Activated naive CD8-positive, alpha-beta T cell treated with anti-CD3 and anti-CD28 coated beads, Interleukin-2, amount 10 ng/mL, durations not matched to agents 7 days and 5 days (primary cell): ENCODE results near the gene PLBD2. TPM values are rescaled to one million over a fixed set of nuclear protein-coding genes. Genes with fewer than 3 reads are reported as not detected.
A peak's percentile ranks its signal among the peaks of the same experiment; 100 is the strongest.
"Not testable (repeated sequence)": the region's sequence is repeated elsewhere in the genome, so short reads cannot be mapped to it uniquely, and the experiment has no call there.

Experiments
- ATAC-seq: fragments of 150-1000 bp; cut with Tn5 transposase; one replicate; pipeline ENCODE4 v1.10.0; 2021; ENCODE audit warnings: low read depth, moderate library complexity
- POLR2A ChIA-PET: fragments of 350-600 bp; sonication (Branson Sonifier 250); formaldehyde crosslinking; loops from one replicate; lab custom pipeline; 2021; ENCODE audit warnings: antibody characterized with exemption; lab: Charles Lee
- DNase-seq: peaks from one replicate; pipeline ENCODE4 v3.0.0; 2021
- H3K27ac Mint-ChIP-seq: one replicate; pipeline ENCODE4 v1.8.0; 2022; ENCODE audit warnings: mild to moderate bottlenecking, mixed read lengths
- H3K27me3 Mint-ChIP-seq: one replicate; pipeline ENCODE4 v1.8.0; 2022; ENCODE audit warnings: mild to moderate bottlenecking, moderate library complexity, mixed read lengths
- H3K36me3 Mint-ChIP-seq: one replicate; pipeline ENCODE4 v1.8.0; 2021; ENCODE audit warnings: mild to moderate bottlenecking, mixed read lengths
- H3K4me1 Mint-ChIP-seq: one replicate; pipeline ENCODE4 v1.8.0; 2021; ENCODE audit warnings: mixed read lengths
- H3K4me3 Mint-ChIP-seq: one replicate; pipeline ENCODE4 v1.8.0; 2022; ENCODE audit warnings: mild to moderate bottlenecking, moderate library complexity, mixed read lengths
- H3K9me3 Mint-ChIP-seq: one replicate; pipeline ENCODE4 v1.8.0; 2021; ENCODE audit warnings: mixed read lengths
- total RNA-seq, 2 experiments: library from RNA; stranded (reverse); gene quantifications; one replicate each; pipeline ENCODE4 v1.2.3, GENCODE V29; 2021

The PLBD2 gene
- total RNA-seq, 2 experiments from 2014 or later: 12.8 to 13.6 TPM

GRCh38 chr12:113346353-113346752, 12.0 kb upstream of the PLBD2 start:
- no peak overlapping the region for H3K4me3 Mint-ChIP-seq
- no peak overlapping the region for H3K27ac Mint-ChIP-seq
- ATAC-seq: no peak
- DNase-seq: no peak
- POLR2A ChIA-PET: no interaction called here
- H3K27me3 Mint-ChIP-seq: peaks cover 17% of the 10 kb centered on the region
- H3K4me1 Mint-ChIP-seq: peaks cover 2% of the 10 kb centered on the region
- no peaks in the 10 kb centered on the region for H3K36me3 Mint-ChIP-seq
- H3K9me3 Mint-ChIP-seq: no peaks in the 10 kb centered on the region

- no peak for ATAC-seq
- Mint-ChIP-seq H3K27ac (no peak overlapping the region), H3K36me3 (no peaks in the 10 kb centered on the region), H3K4me1 (no peaks in the 10 kb centered on the region), H3K9me3 (no peaks in the 10 kb centered on the region), H3K27me3 (peaks cover 19% of the 10 kb centered on the region), H3K4me3 (no peak overlapping the region)
- POLR2A ChIA-PET: no interaction called here
- no peak for DNase-seq
These were observed 11.3 kb upstream of the PLBD2 start for GRCh38 chr12:113347107-113347506.

- DNase-seq (no peak), ATAC-seq (no peak)
- POLR2A ChIA-PET: interaction anchor here (0.7 kb wide), 1 partner anchor 458 kb away, joined by 3 read pairs; no protein-coding TSS in a partner anchor
- no peak overlapping the region for H3K27ac Mint-ChIP-seq
- no peaks in the 10 kb centered on the region for H3K9me3 Mint-ChIP-seq
- no peaks in the 10 kb centered on the region for H3K36me3 Mint-ChIP-seq
- no peak overlapping the region for H3K4me3 Mint-ChIP-seq
- H3K4me1 Mint-ChIP-seq: peaks cover 1% of the 10 kb centered on the region
- peaks cover 21% of the 10 kb centered on the region for H3K27me3 Mint-ChIP-seq
These were observed 10.5 kb upstream of the PLBD2 start for GRCh38 chr12:113347892-113348291.

GRCh38 chr12:113348849-113349536, 9.4 kb upstream of the PLBD2 start:
- ATAC-seq (no peak), DNase-seq (no peak)
- POLR2A ChIA-PET: interaction anchor here (0.7 kb wide), 1 partner anchor 457 kb away, joined by 3 read pairs; no protein-coding TSS in a partner anchor
- peaks cover 28% of the 10 kb centered on the region for H3K27me3 Mint-ChIP-seq
- no peaks in the 10 kb centered on the region for H3K36me3 Mint-ChIP-seq
- no peaks in the 10 kb centered on the region for H3K9me3 Mint-ChIP-seq
- H3K4me1 Mint-ChIP-seq: peaks cover 1% of the 10 kb centered on the region
- no peak overlapping the region for H3K4me3 Mint-ChIP-seq
- H3K27ac Mint-ChIP-seq: no peak overlapping the region

- Mint-ChIP-seq H3K27me3 (peaks cover 28% of the 10 kb centered on the region), H3K4me3 (no peak overlapping the region)
These were observed 7.3 kb upstream of the PLBD2 start for GRCh38 chr12:113351089-113351488.

GRCh38 chr12:113354192-113354591, 4.2 kb upstream of the PLBD2 start:
- H3K9me3 Mint-ChIP-seq, H3K4me3 Mint-ChIP-seq, POLR2A ChIA-PET, H3K4me1 Mint-ChIP-seq, DNase-seq, ATAC-seq, H3K27ac Mint-ChIP-seq, H3K36me3 Mint-ChIP-seq: not testable (repeated sequence)
- peaks cover 20% of the 10 kb centered on the region for H3K27me3 Mint-ChIP-seq

More at GRCh38 chr12:113351089-113351488, 7.3 kb upstream of the PLBD2 start:
- POLR2A ChIA-PET: no interaction called here
- Mint-ChIP-seq H3K9me3 (no peaks in the 10 kb centered on the region), H3K36me3 (no peaks in the 10 kb centered on the region), H3K27ac (no peak overlapping the region), H3K4me1 (peaks cover 1% of the 10 kb centered on the region)
- ATAC-seq (no peak), DNase-seq (no peak)

GRCh38 chr12:113359133-113359938, 949 bp downstream of the PLBD2 start:
- peak overlapping the region; percentile 79 for H3K27ac Mint-ChIP-seq
- peaks cover 10% of the 10 kb centered on the region for H3K4me1 Mint-ChIP-seq
- no peaks in the 10 kb centered on the region for H3K27me3 Mint-ChIP-seq
- peak overlapping the region; percentile 80 for H3K4me3 Mint-ChIP-seq
- no peaks in the 10 kb centered on the region for H3K9me3 Mint-ChIP-seq
- DNase-seq: no peak
- POLR2A ChIA-PET: interaction anchor here (1.4 kb wide), 1 partner anchor 24 kb away, joined by 9 read pairs; the partner anchor contains the start of gene SLC8B1
- peaks cover 1% of the 10 kb centered on the region for H3K36me3 Mint-ChIP-seq
- ATAC-seq: no peak

GRCh38 chr12:113359939-113360748, 1.8 kb downstream of the PLBD2 start:
- H3K36me3 Mint-ChIP-seq: peaks cover 1% of the 10 kb centered on the region
- H3K9me3 Mint-ChIP-seq: no peaks in the 10 kb centered on the region
- H3K4me3 Mint-ChIP-seq: peak overlapping the region; percentile 80
- no peak overlapping the region for H3K27ac Mint-ChIP-seq
- DNase-seq: no peak
- ATAC-seq: no peak
- no peaks in the 10 kb centered on the region for H3K27me3 Mint-ChIP-seq
- peaks cover 10% of the 10 kb centered on the region for H3K4me1 Mint-ChIP-seq
- POLR2A ChIA-PET: no interaction called here

- DNase-seq (no peak), ATAC-seq (no peak)
- Mint-ChIP-seq H3K4me3 (no peak overlapping the region), H3K4me1 (peaks cover 10% of the 10 kb centered on the region), H3K27me3 (no peaks in the 10 kb centered on the region), H3K27ac (no peak overlapping the region), H3K36me3 (peaks cover 1% of the 10 kb centered on the region), H3K9me3 (no peaks in the 10 kb centered on the region)
- POLR2A ChIA-PET: no interaction called here
These were observed 3.4 kb downstream of the PLBD2 start for GRCh38 chr12:113361574-113362370.

- H3K4me1 Mint-ChIP-seq: peaks cover 3% of the 10 kb centered on the region
- POLR2A ChIA-PET: no interaction called here
These were observed 6.3 kb downstream of the PLBD2 start for GRCh38 chr12:113364698-113365097.

GRCh38 chr12:113365639-113366395, 7.4 kb downstream of the PLBD2 start:
- H3K4me1 Mint-ChIP-seq: peaks cover 4% of the 10 kb centered on the region
- no peak overlapping the region for H3K27ac Mint-ChIP-seq
- POLR2A ChIA-PET: no interaction called here
- H3K4me3 Mint-ChIP-seq: no peak overlapping the region
- peaks cover under 1% of the 10 kb centered on the region for H3K36me3 Mint-ChIP-seq
- no peaks in the 10 kb centered on the region for H3K9me3 Mint-ChIP-seq
- ATAC-seq: no peak
- no peaks in the 10 kb centered on the region for H3K27me3 Mint-ChIP-seq
- DNase-seq: no peak

More at GRCh38 chr12:113364698-113365097, 6.3 kb downstream of the PLBD2 start:
- Mint-ChIP-seq H3K4me3 (no peak overlapping the region), H3K27me3 (no peaks in the 10 kb centered on the region), H3K9me3 (no peaks in the 10 kb centered on the region), H3K36me3 (peaks cover 1% of the 10 kb centered on the region), H3K27ac (no peak overlapping the region)
- DNase-seq: no peak
- ATAC-seq: no peak

GRCh38 chr12:113366827-113367226, 8.4 kb downstream of the PLBD2 start:
- ATAC-seq (no peak), DNase-seq (no peak)
- POLR2A ChIA-PET: no interaction called here
- Mint-ChIP-seq H3K9me3 (no peaks in the 10 kb centered on the region), H3K4me3 (no peak overlapping the region), H3K27me3 (no peaks in the 10 kb centered on the region), H3K36me3 (no peaks in the 10 kb centered on the region), H3K4me1 (peaks cover 8% of the 10 kb centered on the region), H3K27ac (no peak overlapping the region)
